Glomerular visceral epithelial cell (primary cell): ENCODE data around the gene MYCBP2.
A peak's percentile ranks its signal among the peaks of the same experiment; 100 is the strongest.
"Not testable (repeated sequence)": the region's sequence is repeated elsewhere in the genome, so short reads cannot be mapped to it uniquely, and the experiment has no call there.

Source experiments
- DNase-seq: peaks from one replicate; pipeline ENCODE4 v3.0.0-alpha.2; 2016; ENCODE audit errors: extremely low spot score

The MYCBP2 gene

DNA sequence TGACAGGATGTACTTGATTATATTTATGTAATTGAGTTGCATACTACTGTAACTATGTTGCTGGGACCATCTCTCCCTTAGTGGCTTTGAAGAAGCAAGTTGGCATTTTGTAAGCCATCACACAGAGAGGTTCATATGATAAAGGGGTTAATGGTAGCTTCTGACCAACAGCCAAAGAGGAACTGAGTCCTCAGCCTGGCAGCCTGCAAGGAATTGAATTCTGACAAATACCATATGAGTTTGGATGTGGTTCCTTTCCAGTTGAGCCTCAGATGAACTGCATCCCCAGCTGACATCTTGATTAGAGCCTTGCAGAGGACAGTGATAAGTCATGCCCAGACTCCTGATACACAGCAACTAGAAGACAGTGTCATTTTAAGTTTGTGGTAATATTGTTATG is 8.6 kb upstream of the MYCBP2 start:
- no peak for DNase-seq

DNA sequence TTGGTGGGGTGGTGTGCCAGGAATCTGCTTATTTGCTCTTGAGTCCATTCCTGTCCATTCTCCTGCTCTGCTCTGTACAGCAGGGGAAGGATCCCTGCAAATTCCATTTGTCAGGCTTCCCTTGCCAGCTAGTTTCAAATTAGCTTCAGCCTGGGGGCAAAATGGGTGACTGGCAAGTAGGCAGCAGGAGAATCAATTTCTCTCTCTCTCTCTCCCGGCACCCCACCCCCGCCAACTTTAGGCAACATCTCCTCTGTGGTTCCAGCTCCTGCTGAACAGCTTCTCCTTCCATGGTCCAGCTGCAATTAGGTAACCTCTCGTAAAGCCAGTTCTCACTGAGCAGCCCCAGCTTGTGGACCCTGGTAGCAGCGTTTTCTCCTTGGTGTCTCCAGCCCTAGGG is 6.7 kb upstream of the MYCBP2 start:
- DNase-seq: no peak

GRCh38 chr13:77331421-77331820 is 4.5 kb upstream of the MYCBP2 start:
- no peak for DNase-seq

DNA sequence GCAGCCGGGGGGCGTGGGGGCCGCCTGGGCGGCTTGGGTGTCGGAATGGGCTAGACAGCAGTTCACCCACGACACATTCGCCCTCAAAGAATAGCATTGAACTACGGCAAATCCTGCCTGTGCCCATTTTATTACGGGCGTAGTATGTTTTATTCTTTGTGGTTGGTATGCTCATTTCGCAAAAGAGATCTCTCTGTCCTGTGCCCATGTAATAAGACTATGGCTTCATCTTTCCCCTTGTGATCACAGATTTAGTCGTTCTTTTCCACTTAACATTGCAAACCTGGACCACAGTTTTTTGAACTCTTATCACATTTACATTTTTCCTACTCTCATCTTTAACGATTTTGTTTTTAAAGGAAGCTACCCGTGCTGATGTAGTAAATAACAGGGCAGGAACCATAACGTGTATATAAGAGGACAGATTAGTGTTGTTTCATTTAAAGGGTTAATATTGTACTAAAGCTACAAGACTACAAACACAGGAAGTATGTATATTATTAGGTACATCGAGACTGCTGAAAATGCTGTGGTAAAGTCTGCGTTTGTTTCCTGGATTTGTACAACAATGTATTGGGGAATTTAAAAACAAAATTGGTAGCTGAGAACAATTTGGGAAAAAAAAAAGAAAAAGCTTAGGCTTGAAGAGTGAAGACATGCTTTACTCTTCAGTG is 3.2 kb upstream of the MYCBP2 start:
- no peak for DNase-seq

GRCh38 chr13:77329133-77329910 is 2.4 kb upstream of the MYCBP2 start:
- peak; percentile 95 for DNase-seq

DNA sequence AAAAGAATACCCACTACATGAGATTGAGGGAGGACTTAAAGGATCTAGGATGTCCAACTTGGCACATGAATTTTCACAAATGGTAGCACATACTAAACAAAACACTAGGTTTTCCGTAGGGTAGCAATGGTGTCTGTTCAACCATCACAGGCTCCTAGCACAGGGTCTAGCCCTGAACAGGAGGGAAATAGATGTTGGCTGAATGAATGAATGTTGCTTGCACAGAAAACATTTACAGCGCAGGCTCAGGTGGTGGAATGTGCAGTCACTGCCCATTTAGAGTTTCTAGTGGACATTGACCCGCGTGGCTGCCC is 1.9 kb upstream of the MYCBP2 start:
- DNase-seq: no peak

GRCh38 chr13:77325371-77325980 is 1.4 kb downstream of the MYCBP2 start:
- DNase-seq: peak; percentile 9

- no peak for DNase-seq
These were observed 3.0 kb downstream of the MYCBP2 start for GRCh38 chr13:77323858-77324257.

DNA sequence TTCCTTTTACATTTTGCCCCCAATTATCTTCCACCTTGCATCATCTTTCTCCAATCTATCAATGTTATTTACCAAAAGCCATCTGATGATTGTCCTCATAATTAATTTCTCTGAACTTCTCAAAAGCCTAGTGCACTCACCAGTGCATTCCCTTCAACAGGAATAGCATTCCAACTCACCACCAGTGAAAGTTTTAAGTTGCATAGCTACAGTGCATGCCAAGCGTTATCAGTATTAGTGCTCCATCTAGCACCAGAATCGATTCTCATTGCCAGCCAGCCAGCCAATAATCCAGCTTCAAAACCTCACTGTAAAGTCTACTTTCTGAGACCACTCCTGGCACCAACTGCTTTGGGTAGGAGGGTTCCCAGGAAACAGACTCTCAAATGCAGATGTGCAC is 7.4 kb downstream of the MYCBP2 start:
- no peak for DNase-seq

DNA sequence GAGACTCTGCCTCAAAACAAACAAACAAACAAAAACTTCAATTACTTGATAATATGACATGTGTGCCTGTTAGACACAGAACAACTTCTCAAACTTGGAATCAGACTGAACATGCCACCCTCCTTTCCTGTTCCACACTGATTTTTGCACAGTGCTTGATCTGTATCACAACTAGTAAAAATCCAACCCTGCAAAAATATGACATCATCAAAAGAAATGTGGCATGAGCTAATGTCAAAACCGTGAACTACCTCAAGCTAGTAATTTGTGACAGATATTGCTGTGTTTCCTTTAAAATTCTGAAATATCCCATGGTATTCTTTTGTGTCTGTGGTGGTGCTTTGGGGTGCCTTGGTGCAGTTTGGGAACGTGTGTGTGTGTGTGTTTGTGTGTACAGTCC is 8.2 kb downstream of the MYCBP2 start:
- DNase-seq: no peak

DNA sequence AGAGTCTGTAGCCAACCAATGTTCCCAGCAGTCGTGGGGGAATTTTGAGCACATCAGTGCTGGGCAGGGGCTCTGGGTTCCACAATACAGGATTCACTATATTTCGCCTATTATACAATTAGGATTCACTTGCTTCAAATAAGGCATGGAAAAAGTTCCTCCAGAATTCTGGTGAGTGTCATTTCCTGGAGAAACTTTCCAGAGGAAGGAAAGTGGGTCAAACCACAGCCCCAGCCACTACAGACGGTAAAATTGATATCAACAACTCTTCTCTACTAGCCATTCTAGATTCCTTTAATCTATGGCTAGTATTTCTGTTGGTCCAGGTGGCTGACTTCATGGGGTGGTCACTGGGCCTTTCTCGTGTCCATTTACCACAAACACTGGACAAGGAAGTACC is 10.5 kb downstream of the MYCBP2 start:
- DNase-seq: no peak

- not testable (repeated sequence) for DNase-seq
These were observed 11.4 kb downstream of the MYCBP2 start for GRCh38 chr13:77315509-77315908.

DNA sequence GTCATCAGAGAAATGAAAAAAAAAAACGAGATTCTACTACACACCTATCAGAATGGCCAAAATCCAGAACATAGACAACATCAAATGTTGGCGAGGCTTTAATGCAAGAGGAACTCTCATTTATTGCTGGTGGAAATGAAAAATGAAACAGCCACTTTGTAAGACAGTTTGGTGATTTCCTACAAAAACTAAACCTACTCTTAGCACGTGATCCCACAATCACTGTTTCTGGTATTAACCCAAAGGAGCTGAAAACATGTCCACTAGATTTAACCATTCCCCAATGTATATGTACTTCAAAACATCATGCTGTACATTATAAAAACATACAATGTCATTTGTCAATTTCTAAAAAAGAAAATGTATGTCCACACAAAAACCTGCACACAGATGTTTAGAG is 13.0 kb downstream of the MYCBP2 start:
- no peak for DNase-seq

DNA sequence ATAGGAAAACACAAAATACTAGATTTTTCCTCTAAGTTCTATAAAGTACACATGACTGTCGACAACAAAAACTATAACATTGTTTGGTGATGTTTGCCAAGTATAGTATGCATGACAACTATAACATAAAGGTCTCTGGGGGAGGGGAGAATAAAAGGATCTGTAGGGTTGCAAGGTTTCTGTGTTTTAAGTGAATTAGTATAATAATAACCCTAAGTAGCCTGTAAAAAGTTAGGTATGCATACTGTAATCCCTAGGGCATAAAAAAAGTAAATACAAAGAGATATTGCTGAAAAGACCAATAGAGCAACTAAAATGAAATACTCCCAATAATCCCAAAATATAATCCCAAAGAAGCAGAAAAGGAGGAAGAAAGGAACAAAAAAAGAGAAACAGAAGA is 14.6 kb downstream of the MYCBP2 start:
- DNase-seq: no peak

DNA sequence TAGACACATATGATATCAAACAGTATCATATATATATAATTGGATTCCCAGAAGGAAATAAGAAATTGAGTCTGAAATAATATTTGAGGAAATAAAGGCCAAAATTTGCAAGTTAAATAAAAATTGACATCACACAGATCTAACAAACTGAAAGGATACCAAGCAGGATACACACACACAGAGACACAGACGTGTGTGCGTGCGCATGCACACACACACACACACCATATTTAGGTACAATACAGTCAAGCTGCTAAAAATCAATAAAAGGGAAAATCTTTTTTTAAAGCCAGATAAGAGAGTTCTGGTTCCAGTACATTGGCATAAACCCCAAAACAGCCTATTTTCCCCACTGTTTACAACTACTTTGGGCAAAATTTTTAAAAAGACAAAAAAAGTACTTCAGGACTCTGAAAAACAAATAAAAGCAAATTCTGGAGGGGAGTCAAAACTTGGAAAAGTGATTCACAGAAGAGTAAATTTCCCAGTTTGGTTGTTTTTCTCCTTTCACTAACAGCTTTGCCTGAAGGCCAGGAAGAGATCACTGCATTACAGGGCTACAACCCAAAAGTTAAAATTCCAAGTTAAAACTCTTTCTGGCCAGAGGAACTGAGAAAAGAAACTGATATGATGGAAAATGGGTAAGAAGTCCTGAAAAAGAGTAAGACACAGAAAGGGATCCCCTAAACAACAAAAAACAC is 16.2 kb downstream of the MYCBP2 start:
- DNase-seq: no peak

GRCh38 chr13:77310161-77310560 is 16.7 kb downstream of the MYCBP2 start:
- no peak for DNase-seq

- no peak for DNase-seq
These were observed 17.6 kb downstream of the MYCBP2 start for GRCh38 chr13:77309254-77309653.

- no peak for DNase-seq
These were observed 20.4 kb downstream of the MYCBP2 start for GRCh38 chr13:77306458-77306857.

GRCh38 chr13:77305266-77305665 is 21.6 kb downstream of the MYCBP2 start:
- no peak for DNase-seq

GRCh38 chr13:77300176-77301037 is 26.5 kb downstream of the MYCBP2 start:
- DNase-seq: peak; percentile 15

- no peak for DNase-seq
These were observed 27.3 kb downstream of the MYCBP2 start for GRCh38 chr13:77299587-77299986.

GRCh38 chr13:77298426-77298825 is 28.5 kb downstream of the MYCBP2 start:
- DNase-seq: no peak
